ENCODE measurements around the gene SLC22A23.

DNA sequence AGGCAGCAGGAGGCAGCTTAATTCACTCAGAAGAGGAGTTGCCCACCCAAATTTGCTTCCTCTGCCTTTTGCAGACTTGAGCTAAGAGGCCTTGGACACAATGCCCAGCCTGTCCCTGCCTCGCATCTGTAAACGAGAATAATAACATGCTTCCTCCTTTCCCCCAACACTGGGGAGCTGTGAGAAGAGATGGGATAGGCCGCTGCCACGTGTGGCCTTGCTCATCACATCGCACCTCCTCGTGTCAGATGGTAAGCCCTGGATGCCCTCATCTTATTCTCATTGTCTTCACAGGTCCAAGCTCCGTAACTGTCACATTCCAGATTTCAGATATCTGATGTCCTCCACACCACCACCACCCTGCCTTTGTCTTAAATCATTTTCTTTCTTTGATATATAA, 216.3 kb downstream of the SLC22A23 start:
- no peak for TF ChIP-seq CTCF (conservative IDR thresholded peaks at IDR 0.05; ENCODE audit: low read depth, low read length)
- no peak for TF ChIP-seq EZH2 (IDR thresholded peaks at IDR 0.05; ENCODE audit: low read length, unreplicated experiment)
- no peak for TF ChIP-seq EZH2phosphoT487 (IDR thresholded peaks at IDR 0.05; ENCODE audit: borderline replicate concordance, low read length)

Data from PC-3 (cell line).